Inflammatory macrophage treated with lipopolysaccharide for 4 hours (primary cell): Measurements from ENCODE around the gene PEAK3.

Experiments
- DNase-seq: peaks from one replicate; pipeline ENCODE4 v3.0.0-alpha.2; 2020

PEAK3 gene

DNA sequence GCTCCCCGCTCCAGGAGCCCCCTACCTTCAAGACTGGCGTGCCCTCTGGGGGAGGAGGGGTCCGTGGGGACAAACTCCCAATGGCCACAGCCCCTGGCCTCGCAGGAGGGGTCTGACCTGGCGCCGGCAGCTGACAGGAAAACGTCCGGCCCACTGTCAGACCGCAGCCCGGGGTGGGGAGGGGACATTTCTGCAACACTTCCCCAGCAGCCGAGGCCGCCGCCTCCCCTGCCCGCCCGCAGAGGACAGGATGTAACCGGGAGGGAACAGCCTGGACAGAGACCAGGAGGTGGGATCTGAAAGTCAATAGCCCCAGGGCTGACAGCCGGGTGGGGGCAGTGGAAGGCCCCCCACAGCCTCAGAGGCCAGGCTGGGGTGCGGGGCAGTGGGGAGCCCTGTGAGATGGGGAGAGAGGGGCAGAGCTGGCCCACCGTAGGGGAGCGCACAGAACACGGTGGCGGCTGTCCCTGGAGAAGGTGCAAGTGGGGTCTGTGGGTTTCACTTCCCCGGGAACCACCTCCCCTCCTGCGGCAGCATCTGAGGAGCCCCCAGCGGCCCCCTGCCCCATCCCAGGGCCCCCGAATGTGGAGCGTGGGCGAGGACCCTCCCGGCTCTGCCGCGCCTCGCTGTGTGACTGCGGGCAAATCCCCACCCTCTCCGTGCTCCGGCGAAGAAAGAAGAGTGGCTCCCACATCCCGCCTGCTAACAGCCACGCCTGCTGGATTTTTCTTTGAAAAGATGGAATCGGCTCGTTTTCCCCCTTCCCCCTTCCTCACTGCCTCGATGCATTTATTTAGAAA, at the start of gene PEAK3:
PEAK3 (minus strand) TSS at position 114 of the 800 bp plus-strand sequence. CDS start 1,244 bp downstream, outside the sequence.
- DNase-seq, result peak; percentile 72

- no peak for DNase-seq
Observed at GRCh38 chr19:2330632-2331284, 48.8 kb upstream of the PEAK3 start.

DNA sequence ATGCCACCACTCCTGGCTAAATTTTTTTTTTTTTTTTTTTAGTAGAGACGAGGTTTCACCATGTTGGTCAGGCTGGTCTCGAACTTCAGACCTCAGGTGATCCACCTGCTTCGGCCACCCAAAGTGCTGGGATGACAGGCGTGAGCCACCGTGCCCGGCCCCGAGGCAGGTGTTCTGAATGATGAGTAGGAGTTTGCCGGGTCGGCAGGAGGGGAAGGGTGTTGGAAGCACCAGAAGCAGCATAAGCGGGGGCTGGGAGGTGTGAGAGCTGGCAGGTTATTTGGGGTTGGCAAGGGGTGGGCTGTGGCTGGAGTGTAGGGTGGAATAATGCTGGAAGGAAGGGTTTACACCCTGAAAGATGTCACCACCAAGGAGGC, 48.3 kb upstream of the PEAK3 start:
- DNase-seq, result no peak

DNA sequence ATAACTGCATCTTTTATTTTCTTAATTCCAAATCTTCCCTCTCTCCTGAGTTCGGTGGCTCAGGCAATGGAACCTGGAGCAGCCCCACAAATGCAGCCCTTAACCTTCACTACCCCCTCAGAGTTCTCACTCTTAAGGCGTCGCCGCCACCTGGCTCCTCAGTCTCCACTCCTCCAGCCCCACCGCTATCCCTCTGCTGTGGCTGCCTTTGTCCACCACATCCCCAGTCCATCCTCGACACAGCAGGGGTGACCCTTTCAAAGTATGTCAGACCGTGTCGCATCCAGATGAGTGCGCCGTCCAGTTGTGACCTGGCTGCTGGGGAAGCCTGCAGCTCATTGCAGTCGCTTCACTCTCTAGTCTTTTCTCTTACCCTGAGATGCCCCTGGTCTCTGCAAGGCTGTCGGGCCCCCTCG, 47.5 kb upstream of the PEAK3 start:
- no peak for DNase-seq

GRCh38 chr19:2329149-2329478, 47.1 kb upstream of the PEAK3 start:
- no peak for DNase-seq

DNA sequence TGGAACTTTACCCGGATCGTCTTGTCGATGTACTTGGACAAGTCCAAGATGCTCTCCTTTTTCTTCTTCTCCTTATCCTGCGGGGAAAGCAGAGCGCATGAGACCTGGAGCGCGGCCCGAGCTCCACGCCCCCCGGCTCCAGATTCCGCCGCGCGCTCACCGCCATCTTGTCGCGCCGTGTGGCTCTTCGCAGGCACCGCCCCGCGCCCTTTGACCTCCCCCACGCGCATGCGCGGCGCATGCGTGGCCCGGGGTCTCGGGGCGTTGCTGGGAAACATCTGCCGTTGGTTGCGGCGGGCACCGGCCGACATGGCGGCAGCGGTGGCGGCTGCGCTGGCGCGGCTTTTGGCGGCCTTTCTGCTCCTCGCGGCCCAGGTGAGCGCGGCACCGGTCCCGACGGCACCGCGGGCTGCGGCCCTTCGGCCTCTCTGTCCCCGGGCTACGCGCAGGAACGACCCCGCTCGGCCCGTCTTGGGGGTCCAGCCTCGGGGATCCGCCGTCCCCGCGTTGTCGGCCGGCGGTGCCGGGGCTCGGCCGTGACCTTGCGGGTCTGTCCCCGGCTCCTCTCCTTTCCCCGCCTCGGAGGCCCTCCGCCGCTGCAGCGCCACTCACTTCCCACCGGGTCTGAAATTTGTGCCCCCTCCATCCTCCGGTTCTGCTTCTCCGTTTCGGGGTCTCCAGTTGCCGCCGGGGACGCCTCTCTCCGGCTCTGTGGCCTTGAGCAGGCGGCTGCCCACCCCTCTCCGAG, 46.6 kb upstream of the PEAK3 start, which contains the start of the genes LSM7 and SPPL2B:
LSM7 (minus strand) TSS at position 186 of the 748 bp plus-strand sequence; CDS start at position 166, 20 bp downstream.
SPPL2B (plus strand) TSS at position 284 of the 748 bp plus-strand sequence; CDS start at position 310, 26 bp downstream.
- peak; percentile 92 for DNase-seq

GRCh38 chr19:2327773-2328400, 45.9 kb upstream of the PEAK3 start:
- DNase-seq, result peak; percentile 96

- no peak for DNase-seq
Observed at GRCh38 chr19:2326699-2327360, 44.9 kb upstream of the PEAK3 start.

GRCh38 chr19:2325281-2326046, 43.5 kb upstream of the PEAK3 start:
- DNase-seq, result no peak

DNA sequence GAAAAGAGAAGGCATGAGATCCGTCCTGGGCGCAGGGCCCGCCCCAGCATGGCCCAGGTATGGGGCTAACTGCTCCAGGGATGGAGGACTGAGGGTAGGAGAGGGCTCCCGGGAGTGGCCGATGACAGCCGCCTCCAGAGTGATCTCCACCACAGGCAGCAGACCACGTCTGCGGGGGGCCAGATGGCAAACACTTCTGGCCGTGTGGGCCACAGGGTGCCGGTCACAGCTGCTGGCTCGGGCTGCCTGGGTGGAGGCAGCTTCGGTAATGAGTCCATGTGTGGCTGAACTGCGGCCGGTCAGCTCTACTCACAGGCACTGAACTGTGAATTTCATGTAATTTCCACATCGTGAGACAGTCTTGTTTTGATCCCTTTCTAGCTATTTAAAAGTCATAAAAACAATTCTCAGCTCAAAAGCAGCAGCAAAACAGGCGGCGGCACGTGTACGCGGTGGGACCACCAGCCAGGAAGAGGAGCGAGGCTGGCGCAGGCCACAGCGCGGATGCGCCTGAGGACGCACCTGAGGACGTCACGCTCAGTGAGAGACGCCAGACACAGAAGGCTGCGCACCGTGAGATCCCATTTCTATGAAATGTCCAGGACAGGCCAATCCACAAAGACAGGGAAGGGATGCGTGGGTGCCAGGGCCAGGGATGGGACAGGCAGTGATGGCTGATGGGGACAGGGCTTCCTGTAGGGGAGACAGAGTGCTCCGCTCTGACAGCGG, 42.4 kb upstream of the PEAK3 start:
- no peak for DNase-seq

DNA sequence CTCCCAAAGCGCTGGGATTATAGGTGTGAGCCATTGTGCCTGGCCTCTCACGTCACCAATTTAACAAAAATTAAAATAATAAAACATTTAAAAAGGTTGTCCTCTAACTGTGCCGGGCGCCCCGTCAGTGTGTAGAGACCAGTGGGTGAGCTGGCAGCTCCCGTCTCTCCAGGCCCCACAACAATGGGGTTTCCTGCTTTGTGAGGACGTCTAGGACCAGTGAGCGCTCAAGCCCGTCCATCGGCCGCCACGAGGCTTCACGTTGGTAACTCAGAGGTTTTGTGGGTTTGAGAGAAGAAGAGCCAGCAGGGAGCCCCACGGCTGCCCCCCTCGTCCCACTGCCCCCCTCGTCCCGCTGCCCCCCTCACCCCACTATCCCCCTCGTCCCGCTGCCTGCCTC, 41.7 kb upstream of the PEAK3 start:
- DNase-seq, result no peak

DNA sequence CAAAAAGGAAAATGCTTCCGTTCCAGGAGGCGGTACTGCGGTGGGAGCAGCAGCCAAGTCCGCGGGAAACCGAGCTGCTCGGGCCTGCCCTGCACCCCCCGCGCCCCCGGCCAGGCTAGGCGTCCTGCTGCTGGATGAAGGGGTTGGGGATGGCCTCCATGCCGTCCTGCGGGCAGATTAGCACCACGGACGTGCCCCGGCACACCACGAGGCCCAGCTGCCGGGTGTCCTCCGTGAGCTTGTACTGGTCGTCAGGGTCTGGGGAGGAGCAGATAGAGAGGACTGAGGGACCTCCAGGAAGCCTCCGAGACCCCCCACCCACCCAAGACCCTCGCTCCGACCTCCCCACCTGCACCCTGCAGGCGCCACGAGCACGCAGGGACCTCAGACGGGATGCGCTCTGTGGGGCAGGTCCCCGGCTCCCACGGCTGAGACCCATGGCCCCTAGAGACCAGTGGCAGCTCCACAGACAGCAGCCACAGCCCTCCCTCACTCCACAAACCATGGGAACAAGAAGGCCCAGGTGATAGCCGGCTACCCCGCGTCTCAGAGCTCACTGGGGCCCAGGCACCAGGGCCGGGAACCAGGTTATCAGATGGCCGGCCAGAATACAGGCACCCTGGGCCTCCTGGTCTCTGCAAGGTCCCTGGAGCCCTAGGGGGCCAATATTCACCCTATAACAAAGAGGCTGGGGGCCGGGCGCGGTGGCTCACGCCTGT, 39.7 kb upstream of the PEAK3 start:
- no peak for DNase-seq

- DNase-seq, result no peak
Observed at GRCh38 chr19:2320939-2321338, 39.0 kb upstream of the PEAK3 start.

DNA sequence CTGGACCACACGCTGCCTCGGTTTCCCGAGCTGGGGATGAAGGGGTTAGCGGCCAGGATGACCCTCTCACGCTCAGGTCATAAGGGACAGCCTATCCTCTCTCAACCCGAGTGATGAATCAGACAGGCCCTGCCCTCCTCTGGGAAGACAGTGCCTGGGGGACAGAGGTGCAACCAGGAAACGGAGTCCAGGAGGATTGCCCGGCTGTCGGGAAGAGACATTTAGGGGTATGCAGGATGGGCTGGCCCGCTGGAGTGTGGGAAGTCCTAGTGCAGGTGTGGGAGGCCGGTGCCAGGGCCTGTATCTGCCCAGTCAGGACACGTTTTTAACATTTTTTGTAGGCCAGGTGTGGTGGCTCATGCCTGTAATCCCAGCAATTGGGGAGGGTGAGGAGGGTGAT, 38.1 kb upstream of the PEAK3 start:
- no peak for DNase-seq

GRCh38 chr19:2319551-2319950, 37.6 kb upstream of the PEAK3 start:
- no peak for DNase-seq

DNA sequence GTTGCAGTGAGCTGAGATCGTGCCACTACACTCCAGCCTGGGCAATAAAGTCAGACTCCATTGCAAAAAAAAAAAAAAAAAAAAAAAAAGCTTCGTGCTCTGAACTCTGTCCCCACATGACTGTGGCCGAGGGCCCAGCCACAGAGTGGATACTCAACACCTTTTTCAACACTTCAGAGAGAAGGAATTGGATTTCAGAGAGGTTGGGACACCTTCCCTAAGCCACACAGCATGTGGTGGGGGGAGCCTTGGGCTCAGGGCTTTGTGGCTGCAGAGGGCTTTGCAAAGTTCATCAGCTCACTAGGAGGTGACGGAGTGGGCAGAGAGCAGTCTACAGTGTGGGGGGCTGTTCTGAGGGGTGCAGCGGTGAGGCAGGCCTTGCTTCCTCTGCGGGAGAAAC, 36.9 kb upstream of the PEAK3 start:
- DNase-seq, result no peak

DNA sequence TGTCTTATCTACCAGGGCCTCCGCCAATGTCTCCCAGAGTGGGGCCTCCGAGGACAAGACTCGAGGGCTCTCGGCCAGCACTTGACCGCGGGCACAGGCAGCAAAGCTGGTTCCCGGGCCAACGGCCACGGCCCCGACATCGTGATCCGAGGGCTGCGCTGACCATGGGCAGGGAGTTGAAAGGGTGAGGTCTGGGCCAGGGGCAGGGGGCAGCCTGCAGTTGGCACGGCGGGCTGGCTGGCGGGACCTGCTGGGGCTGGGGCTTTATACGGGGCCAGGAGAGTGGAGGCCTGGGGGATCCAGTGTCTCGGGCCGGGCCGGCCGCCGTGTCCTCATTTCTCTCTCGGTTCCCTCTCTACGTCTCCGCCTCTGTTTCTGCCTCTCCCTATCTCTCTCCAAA, 35.8 kb upstream of the PEAK3 start:
- DNase-seq, result no peak

- DNase-seq, result no peak
Observed at GRCh38 chr19:2317300-2317699, 35.3 kb upstream of the PEAK3 start.

- DNase-seq, result peak; percentile 89
Observed at GRCh38 chr19:2315818-2316353, 33.9 kb upstream of the PEAK3 start.
